Activated naive CD4-positive, alpha-beta T cell (primary cell): Measurements from ENCODE around the gene CDC42BPA.
"Not testable (repeated sequence)": the region's sequence is repeated elsewhere in the genome, so short reads cannot be mapped to it uniquely, and the experiment has no call there.

Experiments
- DNase-seq, 4 experiments: peaks; one replicate each; lab custom pipeline; 2025; lab: John Stamatoyannopoulos, UW

CDC42BPA gene

GRCh38 chr1:227192163-227192562, 126.1 kb downstream of the CDC42BPA start:
- DNase-seq, result no peak

- DNase-seq, result no peak
Observed at GRCh38 chr1:227191607-227192006, 126.7 kb downstream of the CDC42BPA start.

GRCh38 chr1:227190321-227190720, 128.0 kb downstream of the CDC42BPA start:
- DNase-seq, result no peak

GRCh38 chr1:227185291-227185690, 133.0 kb downstream of the CDC42BPA start:
- no peak for DNase-seq

- DNase-seq, result no peak
Observed at GRCh38 chr1:227182012-227182411, 136.3 kb downstream of the CDC42BPA start.

GRCh38 chr1:227175611-227176010, 142.7 kb downstream of the CDC42BPA start:
- DNase-seq, result no peak

- no peak for DNase-seq
Observed at GRCh38 chr1:227174164-227174563, 144.1 kb downstream of the CDC42BPA start.

GRCh38 chr1:227170361-227171166, 147.7 kb downstream of the CDC42BPA start:
- DNase-seq, result no peak

- DNase-seq, result no peak
Observed at GRCh38 chr1:227169343-227169742, 148.9 kb downstream of the CDC42BPA start.

GRCh38 chr1:227167276-227168101, 150.8 kb downstream of the CDC42BPA start:
- no peak for DNase-seq

GRCh38 chr1:227166559-227166958, 151.7 kb downstream of the CDC42BPA start:
- no peak for DNase-seq

- no peak for DNase-seq
Observed at GRCh38 chr1:227161470-227161869, 156.8 kb downstream of the CDC42BPA start.

GRCh38 chr1:227156520-227156919, 161.8 kb downstream of the CDC42BPA start:
- DNase-seq, result no peak

- DNase-seq, result no peak
Observed at GRCh38 chr1:227155688-227156087, 162.6 kb downstream of the CDC42BPA start.

- DNase-seq, result no peak
Observed at GRCh38 chr1:227155004-227155403, 163.3 kb downstream of the CDC42BPA start.

GRCh38 chr1:227152525-227152924, 165.8 kb downstream of the CDC42BPA start:
- no peak for DNase-seq

- no peak for DNase-seq
Observed at GRCh38 chr1:227140376-227140775, 177.9 kb downstream of the CDC42BPA start.

GRCh38 chr1:227136210-227136820, 182.0 kb downstream of the CDC42BPA start:
- no peak for DNase-seq

GRCh38 chr1:227134686-227135314, 183.5 kb downstream of the CDC42BPA start:
- no peak for DNase-seq

- DNase-seq, result not testable (repeated sequence)
Observed at GRCh38 chr1:227132695-227133094, 185.6 kb downstream of the CDC42BPA start.

- DNase-seq, result no peak
Observed at GRCh38 chr1:227131193-227131592, 187.1 kb downstream of the CDC42BPA start.

GRCh38 chr1:227127891-227128290, 190.4 kb downstream of the CDC42BPA start:
- no peak for DNase-seq
